GM23338 (cell line): ENCODE data around the gene DBNL. TPM values are rescaled to one million over a fixed set of nuclear protein-coding genes. Genes with fewer than 3 reads are reported as not detected.

Source experiments
- ATAC-seq: fragments of 200-7000 bp; cut with Tn5 transposase; 3 replicates; pipeline ENCODE4 v1.9.1; 2020
- DNase-seq: peaks from one replicate; pipeline ENCODE4 v3.0.0-alpha.2; 2015; ENCODE audit warnings: low spot score
- H2AFZ ChIP-seq: fragments of 200-600 bp; sonication (generic); 2 replicates; pipeline ENCODE4 v1.8.0; 2016; ENCODE audit warnings: antibody characterized with exemption, mild to moderate bottlenecking, moderate library complexity
- H3F3A ChIP-seq: fragments of 200-600 bp; sonication (generic); replicated peaks from 2 replicates; pipeline ENCODE4 v1.8.0; 2017; ENCODE audit warnings: antibody characterized with exemption, mixed run types, low read depth
- H3K27ac ChIP-seq: fragments of 200-600 bp; sonication (generic); 2 replicates; pipeline ENCODE4 v1.6.1; 2016; ENCODE audit warnings: low read depth
- H3K27me3 ChIP-seq: fragments of 200-600 bp; sonication (generic); 2 replicates; pipeline ENCODE4 v1.8.0; 2016; ENCODE audit warnings: mild to moderate bottlenecking, mixed run types, moderate library complexity; ENCODE audit not compliant: insufficient read depth
- H3K36me3 ChIP-seq: fragments of 200-600 bp; sonication (generic); 2 replicates; pipeline ENCODE4 v1.8.0; 2016; ENCODE audit warnings: mild to moderate bottlenecking; ENCODE audit not compliant: insufficient read depth
- H3K4me1 ChIP-seq: fragments of 200-600 bp; sonication (generic); 2 replicates; pipeline ENCODE4 v1.8.0; 2016; ENCODE audit warnings: mild to moderate bottlenecking, moderate library complexity; ENCODE audit not compliant: insufficient read depth
- H3K4me2 ChIP-seq: fragments of 200-600 bp; sonication (generic); 2 replicates; pipeline ENCODE4 v1.7.1; 2017; ENCODE audit warnings: mixed run types
- H3K4me3 ChIP-seq: fragments of 200-600 bp; sonication (generic); 2 replicates; pipeline ENCODE4 v1.6.1; 2016; ENCODE audit warnings: mixed run types
- H3K79me2 ChIP-seq: fragments of 200-600 bp; sonication (generic); replicated peaks from 2 replicates; pipeline ENCODE4 v1.8.0; 2017; ENCODE audit warnings: mild to moderate bottlenecking; ENCODE audit not compliant: insufficient read depth
- H3K9me2 ChIP-seq: fragments of 200-600 bp; sonication (generic); 2 replicates; pipeline ENCODE4 v1.8.0; 2017; ENCODE audit not compliant: insufficient read depth
- H4K20me1 ChIP-seq: fragments of 200-600 bp; sonication (generic); replicated peaks from 2 replicates; pipeline ENCODE4 v1.8.0; 2017; ENCODE audit warnings: mild to moderate bottlenecking; ENCODE audit not compliant: insufficient read depth
- H3K27ac Mint-ChIP-seq: 2 replicates; pipeline ENCODE4 v1.8.0; 2020; ENCODE audit warnings: inconsistent platforms, mild to moderate bottlenecking, moderate library complexity, mixed read lengths
- H3K27me3 Mint-ChIP-seq: 3 replicates; pipeline ENCODE4 v1.8.0; 2022; ENCODE audit warnings: low read depth, mild to moderate bottlenecking, moderate library complexity, mixed read lengths, inconsistent platforms; ENCODE audit not compliant: insufficient read depth, poor library complexity
- H3K36me3 Mint-ChIP-seq: 3 replicates; pipeline ENCODE4 v1.8.0; 2021; ENCODE audit warnings: low read depth, mild to moderate bottlenecking, inconsistent platforms, moderate library complexity, mixed read lengths
- H3K4me1 Mint-ChIP-seq: 3 replicates; pipeline ENCODE4 v1.8.0; 2020; ENCODE audit warnings: mild to moderate bottlenecking, inconsistent platforms, mixed read lengths
- H3K4me3 Mint-ChIP-seq: 3 replicates; pipeline ENCODE4 v1.8.0; 2021; ENCODE audit warnings: moderate library complexity, mild to moderate bottlenecking, inconsistent platforms, mixed read lengths
- H3K9me3 Mint-ChIP-seq: 3 replicates; pipeline ENCODE4 v1.8.0; 2020; ENCODE audit warnings: moderate library complexity, mild to moderate bottlenecking, inconsistent platforms, mixed read lengths
- CTCF ChIP-seq, 2 experiments: fragments of 200-600 bp in 1 of 2; sonication (generic) in 1 of 2; conservative IDR thresholded peaks; 2 replicates each; pipeline versions ENCODE4 v1.5.1 to v1.6.1; 2016 to 2017; ENCODE audit warnings: antibody characterized with exemption in 2 of 2, low read depth in 2 of 2, mild to moderate bottlenecking in 2 of 2, moderate library complexity in 1 of 2
- ETS1 ChIP-seq: IDR thresholded peaks from 2 replicates; pipeline ENCODE4 v1.6.1; 2016; ENCODE audit warnings: antibody characterized with exemption
- EZH2 ChIP-seq: fragments of 200-600 bp; sonication (generic); IDR thresholded peaks from one replicate; pipeline ENCODE4 v1.8.0; 2017; ENCODE audit warnings: antibody characterized with exemption, mild to moderate bottlenecking, low read depth; ENCODE audit not compliant: unreplicated experiment
- EZH2phosphoT487 ChIP-seq: fragments of 200-600 bp; sonication (generic); IDR thresholded peaks from one replicate; pipeline ENCODE4 v1.8.1; 2018; ENCODE audit warnings: antibody characterized with exemption; ENCODE audit not compliant: unreplicated experiment
- JUNB ChIP-seq: IDR thresholded peaks from one replicate; pipeline ENCODE4 v1.6.1; 2016; ENCODE audit warnings: antibody characterized with exemption; ENCODE audit not compliant: unreplicated experiment
- NANOG ChIP-seq: IDR thresholded peaks from 2 replicates; pipeline ENCODE4 v1.6.1; 2016; ENCODE audit warnings: antibody characterized with exemption, borderline replicate concordance
- POLR2AphosphoS5 ChIP-seq: IDR thresholded peaks from 2 replicates; pipeline ENCODE4 v1.6.1; 2016; ENCODE audit warnings: antibody characterized with exemption, low read depth
- STAT1 ChIP-seq: IDR thresholded peaks from one replicate; pipeline ENCODE4 v1.6.1; 2016; ENCODE audit warnings: antibody characterized with exemption; ENCODE audit not compliant: unreplicated experiment
- ZNF114 ChIP-seq: fragments of 250-450 bp; sonication (Bioruptor Pico); IDR thresholded peaks from 2 replicates; pipeline ENCODE4 v1.5.0; 2020; ENCODE audit warnings: mild to moderate bottlenecking, moderate library complexity
- ZNF331 ChIP-seq: fragments of 250-450 bp; sonication (Bioruptor Pico); IDR thresholded peaks from 2 replicates; pipeline ENCODE4 v1.5.0; 2020; ENCODE audit warnings: low read depth, mild to moderate bottlenecking, moderate library complexity
- ZNF462 ChIP-seq: fragments of 250-450 bp; sonication (Bioruptor Pico); IDR thresholded peaks from 2 replicates; pipeline ENCODE4 v1.5.0; 2020; ENCODE audit warnings: mild to moderate bottlenecking, moderate library complexity
- polyA plus RNA-seq: library from polyadenylated mRNA; unstranded; fragments of >200 nt; fragmentation: Nextera tagmentation; extraction: Ambion mirVana; gene quantifications from 2 replicates; pipeline ENCODE4 v1.2.1, GENCODE V29; 2016
- total RNA-seq: library from RNA; depleted of rRNA; stranded (reverse); fragments of >200 nt; shearing (Covaris generic); gene quantifications from 2 replicates; pipeline ENCODE4 v1.2.3, GENCODE V29; 2014

The DBNL gene
- total and polyA plus RNA-seq, 2 experiments from 2014 or later, result 18.1 to 49.4 TPM

- no peak overlapping the region for H3K27ac Mint-ChIP-seq
- H3K27ac ChIP-seq, result no peak overlapping the region
- peaks cover 4% of the 10 kb centered on the region; the same call in 1 of the 2 replicates for H3K27me3 ChIP-seq
- no peaks in the 10 kb centered on the region for H3K36me3 ChIP-seq
- H3K4me1 Mint-ChIP-seq, result peaks cover 19% of the 10 kb centered on the region
- TF ChIP-seq NANOG, result no peak
- TF ChIP-seq CTCF (conservative IDR thresholded peaks at IDR 0.05; ENCODE audit: low read depth in 2 of 2), result peak; percentile 55 to 64
- peaks cover 7% of the 10 kb centered on the region for H3K4me1 ChIP-seq
- H3K9me3 Mint-ChIP-seq, result no peaks in the 10 kb centered on the region
- peaks cover 28% of the 10 kb centered on the region for H3K27me3 Mint-ChIP-seq
- no peak overlapping the region for H3K4me2 ChIP-seq
- peak overlapping the region; percentile 81 for H2AFZ ChIP-seq
- H3K36me3 Mint-ChIP-seq, result peaks cover 7% of the 10 kb centered on the region; the same call in 2 of the 3 replicates
- no peak overlapping the region for H3K4me3 Mint-ChIP-seq
- ATAC-seq, result no peak
- DNase-seq, result peak; percentile 41
- H4K20me1 ChIP-seq, result no peaks in the 10 kb centered on the region
- H3K9me2 ChIP-seq, result no peaks in the 10 kb centered on the region
- no peaks in the 10 kb centered on the region for H3K79me2 ChIP-seq
- H3K4me3 ChIP-seq, result no peak overlapping the region
- no peaks in the 10 kb centered on the region; the same call in 1 of the 2 replicates for H3F3A ChIP-seq
Observed at GRCh38 chr7:44085546-44085945, 41.0 kb downstream of the DBNL start.

GRCh38 chr7:44086627-44087026 is 42.1 kb downstream of the DBNL start:
- H3K27me3 ChIP-seq, result peaks cover 4% of the 10 kb centered on the region; the same call in 1 of the 2 replicates
- Mint-ChIP-seq H3K36me3 (no peaks in the 10 kb centered on the region), H3K4me1 (peaks cover 12% of the 10 kb centered on the region), H3K9me3 (no peaks in the 10 kb centered on the region), H3K4me3 (no peak overlapping the region), H3K27me3 (peaks cover 22% of the 10 kb centered on the region), H3K27ac (no peak overlapping the region)
- no peaks in the 10 kb centered on the region for H4K20me1 ChIP-seq
- peaks cover 4% of the 10 kb centered on the region; the same call in 1 of the 2 replicates for H3K4me1 ChIP-seq
- no peak for ATAC-seq
- no peaks in the 10 kb centered on the region for H3K79me2 ChIP-seq
- no peaks in the 10 kb centered on the region; the same call in 1 of the 2 replicates for H3F3A ChIP-seq
- no peak overlapping the region for H3K4me2 ChIP-seq
- DNase-seq, result no peak
- no peak overlapping the region for H2AFZ ChIP-seq
- no peaks in the 10 kb centered on the region for H3K9me2 ChIP-seq
- no peak overlapping the region for H3K27ac ChIP-seq
- no peaks in the 10 kb centered on the region for H3K36me3 ChIP-seq
- no peak overlapping the region for H3K4me3 ChIP-seq
- no peak for TF ChIP-seq ZNF462
- TF ChIP-seq CTCF (conservative IDR thresholded peaks at IDR 0.05; ENCODE audit: low read depth in 2 of 2), result no peak
- no peak for TF ChIP-seq ZNF114 (CRISPR knock-in tag)
- no peak for TF ChIP-seq EZH2
- no peak for TF ChIP-seq ETS1
- no peak for TF ChIP-seq STAT1
- TF ChIP-seq ZNF331 (CRISPR knock-in tag), result no peak
- no peak for TF ChIP-seq NANOG
- no peak for TF ChIP-seq EZH2phosphoT487
- no peak for TF ChIP-seq POLR2AphosphoS5
- TF ChIP-seq JUNB, result no peak
